PC-9 (cell line): Measurements from ENCODE around the gene PPM1F. TPM values are rescaled to one million over a fixed set of nuclear protein-coding genes. Genes with fewer than 3 reads are reported as not detected.

Experiments
- BruUV-seq: library from RNA; stranded (reverse); fragments of 400-500 nt; replicated peaks from 2 replicates; lab custom pipeline; 2021; lab: Mats Ljungman, UMichigan
- CTCF ChIA-PET: fragments of 300-600 bp; sonication (Branson Sonifier 250); formaldehyde crosslinking; loops from one replicate; lab custom pipeline; 2022; ENCODE audit warnings: antibody characterized with exemption; lab: Charles Lee
- POLR2A ChIA-PET: fragments of 300-600 bp; sonication (Branson Sonifier 250); formaldehyde crosslinking; loops from one replicate; lab custom pipeline; 2022; ENCODE audit warnings: antibody characterized with exemption; ENCODE audit not compliant: unreplicated experiment; lab: Charles Lee
- DNase-seq, 2 experiments: peaks; one replicate each; pipeline versions ENCODE4 v3.0.0 to v3.0.0-alpha.2; 2015 to 2022; ENCODE audit warnings: mixed read lengths in 1 of 2
- H2AFZ ChIP-seq: fragments of 200-600 bp; sonication (generic); 2 replicates; pipeline ENCODE4 v1.8.1; 2017; ENCODE audit warnings: antibody characterized with exemption
- H3F3A ChIP-seq: fragments of 200-600 bp; sonication (generic); 2 replicates; pipeline ENCODE4 v1.8.1; 2017; ENCODE audit warnings: antibody characterized with exemption, mild to moderate bottlenecking, low read depth; ENCODE audit not compliant: insufficient read depth
- H3K27ac ChIP-seq: fragments of 200-600 bp; sonication (generic); 2 replicates; pipeline ENCODE4 v1.6.1; 2016; ENCODE audit warnings: mixed run types
- H3K27me3 ChIP-seq: fragments of 200-600 bp; sonication (generic); 2 replicates; pipeline ENCODE4 v1.6.1; 2016; ENCODE audit warnings: low read depth, mixed run types; ENCODE audit not compliant: insufficient read depth
- H3K36me3 ChIP-seq: fragments of 200-600 bp; sonication (generic); 2 replicates; pipeline ENCODE4 v1.6.1; 2016; ENCODE audit warnings: low read depth, mixed run types
- H3K4me1 ChIP-seq: fragments of 200-600 bp; sonication (generic); replicated peaks from 2 replicates; pipeline ENCODE4 v1.6.1; 2016; ENCODE audit warnings: mixed run types; ENCODE audit not compliant: insufficient read depth
- H3K4me2 ChIP-seq: fragments of 200-600 bp; sonication (generic); 2 replicates; pipeline ENCODE4 v1.6.1; 2017; ENCODE audit warnings: mixed run types
- H3K4me3 ChIP-seq: fragments of 200-600 bp; sonication (generic); 2 replicates; pipeline ENCODE4 v1.6.1; 2016; ENCODE audit warnings: mixed run types
- H3K79me2 ChIP-seq: fragments of 200-600 bp; sonication (generic); 2 replicates; pipeline ENCODE4 v1.6.1; 2017; ENCODE audit warnings: low read depth, mixed run types
- H3K9me2 ChIP-seq: fragments of 200-600 bp; sonication (generic); 2 replicates; pipeline ENCODE4 v1.8.1; 2017; ENCODE audit warnings: mild to moderate bottlenecking; ENCODE audit not compliant: insufficient read depth
- H3K9me3 ChIP-seq: fragments of 200-600 bp; sonication (generic); 2 replicates; pipeline ENCODE4 v1.8.1; 2016; ENCODE audit warnings: low read depth; ENCODE audit not compliant: insufficient read depth
- H4K20me1 ChIP-seq: fragments of 200-600 bp; sonication (generic); 2 replicates; pipeline ENCODE4 v1.8.1; 2017; ENCODE audit not compliant: insufficient read depth
- CTCF ChIP-seq: fragments of 200-600 bp; sonication (generic); conservative IDR thresholded peaks from 2 replicates; pipeline ENCODE4 v1.6.1; 2017; ENCODE audit warnings: mixed run types, antibody characterized with exemption, mild to moderate bottlenecking, moderate library complexity
- EZH2 ChIP-seq: fragments of 200-600 bp; sonication (generic); IDR thresholded peaks from 2 replicates; pipeline ENCODE4 v1.8.0; 2017; ENCODE audit warnings: antibody characterized with exemption, low read depth
- intact Hi-C: fragments of 100-400 bp; cut with micrococcal nuclease; formaldehyde crosslinking; loops from one replicate; pipeline ENCODE4 v1.10.0; 2022; ENCODE audit not compliant: unreplicated experiment
- total RNA-seq: library from RNA; stranded (reverse); gene quantifications from 2 replicates; pipeline ENCODE4 v1.2.3, GENCODE V29; 2021

Gene PPM1F
- total RNA-seq, 1 experiment from 2014 or later, result 20.6 TPM

- no TSS peak for BruUV-seq
- DNase-seq, result no peak
- no peaks in the 10 kb centered on the region for H3K36me3 ChIP-seq
- H3K9me2 ChIP-seq, result no peaks in the 10 kb centered on the region
- intact Hi-C loops, result loop anchor here (2.0 to 5.0 kb wide), 2 partner anchors 13 to 227 kb away; partner anchors contain the start of gene PPM1F
- H4K20me1 ChIP-seq, result no peaks in the 10 kb centered on the region
- H3K79me2 ChIP-seq, result no peaks in the 10 kb centered on the region
- H3K9me3 ChIP-seq, result no peaks in the 10 kb centered on the region
- TF ChIP-seq EZH2 (no peak), CTCF (no peak)
- POLR2A ChIA-PET, result no interaction called here
- peaks cover 13% of the 10 kb centered on the region for H3K4me1 ChIP-seq
- no peaks in the 10 kb centered on the region for H3K27me3 ChIP-seq
- CTCF ChIA-PET, result no interaction called here
- peaks cover 4% of the 10 kb centered on the region; the same call in 1 of the 2 replicates for H3F3A ChIP-seq
- H3K4me3 ChIP-seq, result no peak overlapping the region
- H3K4me2 ChIP-seq, result no peak overlapping the region
- H3K27ac ChIP-seq, result no peak overlapping the region
- no peak overlapping the region for H2AFZ ChIP-seq
Observed at GRCh38 chr22:21939461-21939913, 13.2 kb downstream of the PPM1F start.

GRCh38 chr22:21938906-21939305, 13.7 kb downstream of the PPM1F start:
- Histone ChIP-seq H3K9me3 (no peaks in the 10 kb centered on the region), H3K79me2 (no peaks in the 10 kb centered on the region), H4K20me1 (no peaks in the 10 kb centered on the region), H2AFZ (no peak overlapping the region), H3K4me2 (no peak overlapping the region), H3K4me1 (peaks cover 13% of the 10 kb centered on the region), H3K36me3 (no peaks in the 10 kb centered on the region), H3F3A (peaks cover 4% of the 10 kb centered on the region; the same call in 1 of the 2 replicates), H3K9me2 (no peaks in the 10 kb centered on the region), H3K27me3 (no peaks in the 10 kb centered on the region), H3K27ac (no peak overlapping the region), H3K4me3 (no peak overlapping the region)
- no peak for DNase-seq
- intact Hi-C loops, result loop anchor here (2.0 to 5.0 kb wide), 2 partner anchors 14 to 227 kb away; partner anchors contain the start of gene PPM1F
- BruUV-seq, result no TSS peak
- ChIA-PET CTCF (interaction anchor here (0.5 to 1.1 kb wide), 2 partner anchors 14 to 126 kb away, joined by 3 to 7 read pairs; partner anchors contain the start of gene PPM1F), POLR2A (interaction anchor here (0.6 kb wide), 1 partner anchor 118 kb away, joined by 3 read pairs; no protein-coding TSS in a partner anchor)
- TF ChIP-seq CTCF (no peak), EZH2 (no peak)

GRCh38 chr22:21938071-21938822, 14.4 kb downstream of the PPM1F start:
- Histone ChIP-seq H3K4me3 (no peak overlapping the region), H3K36me3 (no peaks in the 10 kb centered on the region), H3K4me1 (peaks cover 13% of the 10 kb centered on the region), H3K9me3 (no peaks in the 10 kb centered on the region), H3K9me2 (no peaks in the 10 kb centered on the region), H4K20me1 (no peaks in the 10 kb centered on the region), H3K4me2 (peak overlapping the region; percentile 16; the same call in 1 of the 2 replicates), H3K27ac (no peak overlapping the region), H3F3A (peaks cover 4% of the 10 kb centered on the region; the same call in 1 of the 2 replicates), H3K27me3 (no peaks in the 10 kb centered on the region), H2AFZ (no peak overlapping the region), H3K79me2 (no peaks in the 10 kb centered on the region)
- CTCF ChIA-PET, result interaction anchor here (0.5 to 1.1 kb wide), 2 partner anchors 14 to 125 kb away, joined by 3 to 7 read pairs; partner anchors contain the start of gene PPM1F
- peak in 1 of 2 experiments; percentile 88 for DNase-seq
- no TSS peak for BruUV-seq
- TF ChIP-seq CTCF (peak; percentile 94), EZH2 (no peak)
- POLR2A ChIA-PET, result interaction anchor here (0.6 kb wide), 2 partner anchors 117 to 280 kb away, joined by 3 read pairs; no protein-coding TSS in a partner anchor
- intact Hi-C loops, result loop anchor here (2.0 to 5.0 kb wide), 2 partner anchors 15 to 226 kb away; partner anchors contain the start of gene PPM1F
